Measurements from ENCODE around the gene MAS1L.

MAS1L gene, protein sequence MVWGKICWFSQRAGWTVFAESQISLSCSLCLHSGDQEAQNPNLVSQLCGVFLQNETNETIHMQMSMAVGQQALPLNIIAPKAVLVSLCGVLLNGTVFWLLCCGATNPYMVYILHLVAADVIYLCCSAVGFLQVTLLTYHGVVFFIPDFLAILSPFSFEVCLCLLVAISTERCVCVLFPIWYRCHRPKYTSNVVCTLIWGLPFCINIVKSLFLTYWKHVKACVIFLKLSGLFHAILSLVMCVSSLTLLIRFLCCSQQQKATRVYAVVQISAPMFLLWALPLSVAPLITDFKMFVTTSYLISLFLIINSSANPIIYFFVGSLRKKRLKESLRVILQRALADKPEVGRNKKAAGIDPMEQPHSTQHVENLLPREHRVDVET

DNA sequence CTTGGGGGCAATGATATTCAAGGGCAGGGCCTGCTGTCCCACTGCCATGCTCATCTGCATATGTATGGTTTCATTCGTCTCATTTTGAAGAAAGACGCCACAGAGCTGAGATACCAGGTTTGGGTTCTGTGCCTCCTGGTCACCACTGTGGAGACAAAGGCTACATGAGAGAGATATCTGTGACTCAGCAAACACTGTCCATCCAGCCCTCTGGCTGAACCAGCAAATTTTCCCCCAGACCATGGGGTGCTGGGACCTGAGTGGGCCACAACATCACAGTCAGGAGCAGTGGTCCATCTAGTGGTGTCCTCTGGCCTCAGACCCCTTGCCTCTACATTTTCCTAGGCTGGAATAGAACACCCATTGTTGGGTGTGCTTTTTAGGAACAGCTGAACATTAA is at the start of gene MAS1L:
MAS1L (minus strand) TSS at position 297 of the 400 bp plus-strand sequence; CDS start at position 243, 54 bp downstream.
- no peak for DNase-seq (ENCODE audit: low read depth, low spot score)

- no peak for DNase-seq (ENCODE audit: low read depth, low spot score)
Measured at GRCh38 chr6:29532320-29532951, 44.7 kb upstream of the MAS1L start.

DNA sequence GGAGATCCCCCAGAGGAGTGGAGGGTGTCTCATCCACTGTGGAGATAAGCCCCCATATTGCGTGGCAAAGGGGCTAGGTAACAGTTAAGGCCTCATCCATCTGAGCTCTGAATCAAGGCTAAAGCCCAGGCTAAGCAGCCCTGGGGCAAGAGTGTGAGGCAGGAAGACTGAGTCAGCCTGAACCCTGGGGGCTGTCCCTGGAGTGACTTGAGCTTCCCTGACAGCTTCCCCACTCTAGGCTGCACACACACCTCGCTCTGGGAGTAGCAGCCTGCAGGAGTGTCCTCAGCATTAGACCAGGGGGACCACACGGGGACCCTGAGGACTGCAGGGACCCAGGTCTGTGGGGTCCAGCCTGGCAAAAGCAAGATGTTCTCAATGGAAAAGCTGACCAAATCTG is 43.9 kb upstream of the MAS1L start:
- no peak for DNase-seq (ENCODE audit: low read depth, low spot score)

- DNase-seq (ENCODE audit: low read depth, low spot score) = no peak
Measured at GRCh38 chr6:29530671-29531310, 43.0 kb upstream of the MAS1L start.

DNA sequence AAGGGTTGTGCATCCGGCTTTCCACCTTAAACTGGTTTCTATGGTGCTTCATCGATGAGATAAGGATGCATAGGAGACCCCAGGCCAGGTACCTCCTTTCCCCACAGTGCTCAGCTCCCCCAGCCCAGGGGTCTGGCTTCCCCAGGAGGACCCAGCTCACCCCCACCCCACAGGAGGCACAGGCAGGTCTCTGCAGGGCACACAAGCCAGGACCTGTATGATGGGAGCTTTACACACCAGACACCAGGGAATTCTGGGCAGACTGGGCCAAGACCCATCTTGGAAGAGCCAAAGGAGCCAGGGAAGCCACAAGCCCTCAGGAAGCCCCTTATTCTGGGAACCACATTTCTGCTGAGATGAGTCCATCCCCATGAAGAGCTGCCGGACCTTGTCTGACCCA is 42.2 kb upstream of the MAS1L start:
- no peak for DNase-seq (ENCODE audit: low read depth, low spot score)

- no peak for DNase-seq (ENCODE audit: low read depth, low spot score)
Measured at GRCh38 chr6:29528988-29529560, 41.3 kb upstream of the MAS1L start.

DNA sequence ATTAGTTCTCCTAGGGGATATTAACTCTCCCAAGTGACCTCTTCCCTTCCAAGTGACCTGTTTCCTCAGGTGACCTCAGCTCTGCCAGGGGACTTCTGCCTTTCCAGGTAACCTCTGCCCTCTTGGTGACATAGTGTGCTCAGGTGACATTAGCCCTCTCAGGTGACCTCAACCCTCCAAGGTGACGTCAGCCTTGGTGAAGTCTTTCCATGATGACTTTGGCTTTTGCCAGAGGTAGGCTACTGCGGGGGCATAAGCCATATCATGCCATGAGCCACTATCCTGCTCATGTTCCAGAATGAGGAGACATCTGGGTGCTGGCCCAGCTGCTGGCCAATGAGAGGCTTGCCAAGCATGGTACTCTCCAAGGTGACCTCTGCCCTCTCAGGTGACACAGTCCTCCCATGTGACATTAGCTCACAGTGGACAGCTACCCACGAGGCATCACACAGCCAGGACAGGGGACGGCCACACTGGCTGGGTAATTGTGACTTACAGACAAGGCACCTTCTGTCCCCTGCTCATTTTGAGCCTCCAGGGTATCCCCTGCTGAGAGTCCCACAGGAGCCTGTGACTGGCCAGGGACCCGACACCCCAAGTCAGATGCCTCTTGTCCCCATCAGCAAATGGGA is 40.7 kb upstream of the MAS1L start:
- DNase-seq (ENCODE audit: low read depth, low spot score) = no peak

DNA sequence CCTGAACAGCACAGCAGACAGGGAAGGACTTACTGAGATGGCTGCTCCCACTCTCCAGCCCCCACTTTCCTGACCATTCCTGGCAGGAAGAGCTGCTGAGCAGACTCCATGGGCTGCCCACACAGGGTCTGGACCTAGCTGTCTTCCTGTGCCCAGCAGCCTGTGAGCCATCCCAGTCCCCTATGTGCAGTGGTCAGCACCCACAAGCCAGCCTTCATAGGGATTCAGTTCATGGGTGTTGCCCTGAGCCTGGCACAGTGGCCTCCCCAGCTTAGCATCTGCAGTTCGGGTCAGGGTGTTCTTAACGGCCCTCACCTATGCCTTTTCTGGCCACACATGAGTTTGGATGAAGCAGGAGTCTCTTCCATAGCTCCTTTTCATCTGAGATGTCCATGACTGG is 39.8 kb upstream of the MAS1L start:
- no peak for DNase-seq (ENCODE audit: low read depth, low spot score)

GRCh38 chr6:29527126-29527525 is 39.4 kb upstream of the MAS1L start:
- no peak for DNase-seq (ENCODE audit: low read depth, low spot score)

DNA sequence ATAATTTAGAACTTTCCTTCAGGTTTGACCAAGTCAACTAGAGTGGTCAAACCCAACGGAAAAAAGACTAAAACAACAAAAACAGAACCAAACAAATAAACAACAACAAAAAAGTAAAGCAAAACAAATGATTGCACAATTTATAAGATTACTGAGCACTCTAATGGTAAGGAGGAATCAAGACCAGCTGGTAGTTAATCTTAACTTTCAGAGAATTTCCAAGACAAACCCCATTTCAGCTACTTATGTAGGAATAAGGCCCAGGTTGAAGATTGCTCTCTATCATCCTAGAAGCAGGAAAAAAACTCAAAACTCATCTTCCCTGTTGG is 37.5 kb upstream of the MAS1L start:
- DNase-seq (ENCODE audit: low read depth, low spot score) = no peak

DNA sequence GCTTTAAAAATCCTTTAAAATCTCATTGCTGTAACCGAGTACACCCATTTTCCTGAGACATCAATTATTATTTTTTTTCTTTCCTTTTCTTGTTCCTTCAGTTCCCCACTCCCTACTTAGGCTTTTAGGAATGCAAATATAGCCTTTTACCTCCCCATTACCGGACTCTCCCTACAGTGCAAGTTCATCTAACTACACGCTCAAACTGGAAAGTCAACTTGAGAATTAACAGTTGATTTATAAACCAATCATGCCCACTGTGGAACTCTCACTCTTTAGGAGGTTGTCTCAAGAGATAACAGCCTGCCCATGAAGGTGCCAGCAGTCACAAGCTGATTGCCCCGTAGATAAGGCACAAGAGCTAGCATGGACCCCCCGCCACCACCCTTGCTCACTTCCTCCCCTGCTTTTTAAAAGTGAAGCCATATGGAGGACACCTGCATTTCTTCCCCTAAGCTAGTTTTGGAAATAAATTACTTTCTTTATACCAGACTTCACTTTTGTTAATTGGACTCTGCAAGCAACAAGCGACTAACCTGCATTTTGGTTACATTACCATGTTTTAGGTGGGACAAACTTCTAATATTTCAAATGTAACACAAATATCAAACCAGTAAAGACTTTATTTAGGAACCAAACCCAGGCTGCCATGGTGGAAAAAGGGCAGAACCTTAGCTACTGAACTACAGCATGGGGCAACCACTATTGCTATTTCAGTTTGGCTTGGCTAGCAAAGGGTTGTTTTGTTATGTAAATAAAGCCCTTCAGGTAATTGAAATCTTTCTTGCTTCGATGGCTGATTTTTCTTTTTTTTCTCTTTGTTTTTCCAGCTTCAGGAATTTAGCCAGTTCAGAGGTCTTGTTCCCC is 36.9 kb upstream of the MAS1L start:
- no peak for DNase-seq (ENCODE audit: low read depth, low spot score)

DNA sequence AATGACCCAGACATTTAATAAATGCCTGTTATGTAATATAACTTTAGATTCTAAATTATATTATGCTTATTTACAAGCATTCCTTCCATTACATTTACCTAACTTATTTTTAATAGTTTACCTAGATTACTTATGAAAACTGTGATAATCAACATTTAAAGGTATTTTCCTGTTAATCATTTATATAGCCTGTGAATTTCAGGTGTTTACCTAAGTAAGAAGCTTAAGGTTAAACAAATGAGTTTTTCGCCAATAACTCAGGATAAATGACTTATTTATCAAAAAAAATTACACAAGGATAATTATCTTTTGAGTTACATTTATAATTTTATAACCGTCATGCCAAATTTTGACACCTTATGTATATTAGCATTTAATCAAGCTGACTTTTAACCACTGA is 36.3 kb upstream of the MAS1L start:
- no peak for DNase-seq (ENCODE audit: low read depth, low spot score)

GRCh38 chr6:29522227-29522626 is 34.5 kb upstream of the MAS1L start:
- DNase-seq (ENCODE audit: low read depth, low spot score) = no peak

- no peak for DNase-seq (ENCODE audit: low read depth, low spot score)
Measured at GRCh38 chr6:29521006-29521680, 33.4 kb upstream of the MAS1L start.

DNA sequence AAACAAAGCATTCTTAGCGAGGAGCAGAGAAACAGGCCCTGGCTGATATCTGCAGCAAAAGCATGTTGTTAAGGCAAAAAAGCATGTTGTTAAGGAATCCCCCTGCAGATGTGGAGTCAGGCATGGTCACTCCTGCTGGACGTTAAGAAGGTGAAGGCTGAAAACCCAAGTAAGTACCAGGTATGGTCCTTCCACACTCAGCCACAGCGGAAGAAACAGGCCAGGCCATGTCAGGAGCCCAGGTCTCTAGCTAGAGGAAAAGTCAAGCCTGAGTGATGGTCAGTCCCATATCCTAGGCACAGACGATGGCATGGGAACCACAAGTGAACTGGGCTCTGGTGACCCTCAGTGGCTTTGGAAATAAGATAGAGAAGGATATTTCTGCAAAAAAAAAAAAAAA is 32.5 kb upstream of the MAS1L start:
- DNase-seq (ENCODE audit: low read depth, low spot score) = no peak

- no peak for DNase-seq (ENCODE audit: low read depth, low spot score)
Measured at GRCh38 chr6:29519291-29520010, 31.7 kb upstream of the MAS1L start.

DNA sequence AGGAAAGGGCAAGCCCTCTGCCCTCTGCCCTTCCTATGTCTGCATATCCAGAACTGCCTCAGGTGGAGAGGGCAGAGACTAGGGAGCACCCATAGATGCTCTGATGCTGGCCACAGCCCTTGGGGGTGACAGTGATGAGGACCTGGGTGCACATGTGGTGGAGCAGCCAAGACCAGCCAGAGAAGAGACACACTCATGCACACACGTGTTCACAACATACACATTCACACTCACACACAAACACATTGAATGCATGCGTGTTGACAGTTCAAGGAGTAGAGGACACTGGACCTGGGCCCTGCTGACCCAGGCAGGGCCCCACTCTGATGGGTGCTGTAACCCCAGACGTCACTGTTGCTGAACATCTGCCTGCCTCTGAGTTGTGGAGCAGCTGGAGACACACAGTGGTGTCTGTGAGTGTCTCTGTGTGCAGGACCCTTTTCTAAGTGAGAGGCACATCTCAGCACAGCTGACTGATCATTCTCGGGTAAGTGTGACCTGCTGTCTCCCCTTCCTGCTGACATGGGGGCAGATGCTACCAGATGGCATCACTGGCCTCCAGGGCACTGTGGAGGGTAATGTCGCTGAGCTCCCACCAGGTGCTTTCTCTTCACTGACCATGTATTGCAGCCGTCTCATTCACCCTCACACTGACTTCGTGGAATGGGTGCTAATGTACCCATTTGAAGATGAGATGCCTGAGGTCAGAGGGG is 30.1 kb upstream of the MAS1L start:
- no peak for DNase-seq (ENCODE audit: low read depth, low spot score)

DNA sequence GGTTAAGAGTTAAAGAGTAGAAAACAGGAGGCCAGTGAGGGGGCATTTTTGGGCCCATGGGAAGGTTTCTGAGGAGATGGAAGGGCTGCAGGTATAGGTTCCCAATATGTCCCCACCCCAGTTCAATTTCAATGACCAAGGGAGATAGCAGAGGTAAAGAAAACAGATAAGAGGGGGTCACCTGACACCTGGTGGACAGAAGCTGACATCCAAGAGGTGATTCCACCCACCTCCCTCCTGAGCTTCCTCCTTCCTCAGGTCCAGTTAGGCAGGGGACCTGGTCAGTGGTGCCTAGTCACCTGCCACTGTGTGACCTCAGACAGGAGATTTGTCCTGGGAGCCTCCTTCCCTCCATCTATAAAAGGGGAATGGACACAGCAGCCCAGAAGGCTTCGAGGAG is 29.5 kb upstream of the MAS1L start:
- DNase-seq (ENCODE audit: low read depth, low spot score) = no peak

GRCh38 chr6:29516108-29516507 is 28.4 kb upstream of the MAS1L start:
- DNase-seq (ENCODE audit: low read depth, low spot score) = no peak

Measured in activated naive CD8-positive, alpha-beta T cell treated with anti-CD3 and anti-CD28 coated beads, Interleukin-2, amount 50 U/mL, for 16 hours (primary cell).